GM10266 (cell line): ENCODE measurements around the gene DPYSL4.

Experiments used
- DNase-seq: peaks from one replicate; pipeline ENCODE4 v3.0.0; 2012; ENCODE audit errors: extremely low spot score
- TF ChIP-seq, protein P1 (sequence below): IDR thresholded peaks from 2 replicates; pipeline ENCODE4 v1.5.1; 2012; ENCODE audit warnings: mild to moderate bottlenecking, low read depth; ENCODE audit not compliant: control insufficient read depth, insufficient read depth; ENCODE audit errors: missing control alignments

Gene DPYSL4

GRCh38 chr10:132186488-132187429 is at the start of gene DPYSL4:
DPYSL4 (plus strand) TSS chr10:132186948; CDS start chr10:132187064, 116 bp downstream.
- TF ChIP-seq, protein P1, sequence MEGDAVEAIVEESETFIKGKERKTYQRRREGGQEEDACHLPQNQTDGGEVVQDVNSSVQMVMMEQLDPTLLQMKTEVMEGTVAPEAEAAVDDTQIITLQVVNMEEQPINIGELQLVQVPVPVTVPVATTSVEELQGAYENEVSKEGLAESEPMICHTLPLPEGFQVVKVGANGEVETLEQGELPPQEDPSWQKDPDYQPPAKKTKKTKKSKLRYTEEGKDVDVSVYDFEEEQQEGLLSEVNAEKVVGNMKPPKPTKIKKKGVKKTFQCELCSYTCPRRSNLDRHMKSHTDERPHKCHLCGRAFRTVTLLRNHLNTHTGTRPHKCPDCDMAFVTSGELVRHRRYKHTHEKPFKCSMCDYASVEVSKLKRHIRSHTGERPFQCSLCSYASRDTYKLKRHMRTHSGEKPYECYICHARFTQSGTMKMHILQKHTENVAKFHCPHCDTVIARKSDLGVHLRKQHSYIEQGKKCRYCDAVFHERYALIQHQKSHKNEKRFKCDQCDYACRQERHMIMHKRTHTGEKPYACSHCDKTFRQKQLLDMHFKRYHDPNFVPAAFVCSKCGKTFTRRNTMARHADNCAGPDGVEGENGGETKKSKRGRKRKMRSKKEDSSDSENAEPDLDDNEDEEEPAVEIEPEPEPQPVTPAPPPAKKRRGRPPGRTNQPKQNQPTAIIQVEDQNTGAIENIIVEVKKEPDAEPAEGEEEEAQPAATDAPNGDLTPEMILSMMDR = no peak
- peak; percentile 96 for DNase-seq

- no peak for DNase-seq
- TF ChIP-seq, protein P1 = no peak
These were observed 49.4 kb upstream of the DPYSL4 start for GRCh38 chr10:132137111-132138072.

DNA sequence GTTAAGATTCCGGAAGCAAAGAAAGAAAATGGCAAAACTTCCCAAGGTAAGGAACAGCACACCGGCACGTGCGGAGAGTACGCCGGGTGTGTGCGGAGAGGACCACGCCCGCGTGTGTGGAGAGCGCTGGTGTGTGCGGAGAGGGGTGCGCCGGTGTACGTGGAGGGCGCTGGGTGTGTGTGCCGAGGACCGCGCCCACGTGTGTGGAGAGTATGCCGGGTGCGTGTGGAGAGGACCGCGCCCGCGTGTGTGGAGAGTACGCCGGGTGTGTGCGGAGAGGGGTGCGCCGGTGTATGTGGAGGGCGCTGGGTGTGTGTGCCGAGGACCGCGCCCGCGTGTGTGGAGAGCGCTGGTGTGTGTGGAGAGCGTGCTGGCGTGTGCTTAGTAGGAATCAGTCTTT is 48.6 kb upstream of the DPYSL4 start:
- TF ChIP-seq, protein P1 = no peak

GRCh38 chr10:132138596-132138995 is 48.2 kb upstream of the DPYSL4 start:
- no peak for DNase-seq
- TF ChIP-seq, protein P1 = no peak

More for the DNA sequence above, 48.6 kb upstream of the DPYSL4 start:
- no peak for DNase-seq

DNA sequence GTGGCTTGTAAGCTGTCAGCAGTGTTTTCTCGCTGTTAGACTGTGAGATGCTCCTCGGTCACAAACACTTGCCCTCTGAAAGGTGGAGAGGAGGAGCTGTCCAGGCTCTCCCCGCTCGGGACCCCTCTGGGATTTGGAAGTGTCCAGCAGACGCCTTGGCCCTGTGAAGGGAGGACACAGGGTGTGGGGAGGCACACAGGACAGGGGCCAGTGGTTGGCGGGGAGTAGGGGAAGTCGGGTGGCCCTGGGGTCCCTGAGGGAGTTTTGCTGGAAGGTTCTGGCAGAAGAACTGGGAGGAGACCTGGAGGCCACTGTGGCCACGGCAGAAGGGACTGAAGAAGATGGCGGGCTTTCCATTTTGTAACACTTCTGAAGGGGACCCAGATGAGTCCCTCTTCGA is 47.2 kb upstream of the DPYSL4 start:
- DNase-seq = no peak
- TF ChIP-seq, protein P1 = no peak

DNA sequence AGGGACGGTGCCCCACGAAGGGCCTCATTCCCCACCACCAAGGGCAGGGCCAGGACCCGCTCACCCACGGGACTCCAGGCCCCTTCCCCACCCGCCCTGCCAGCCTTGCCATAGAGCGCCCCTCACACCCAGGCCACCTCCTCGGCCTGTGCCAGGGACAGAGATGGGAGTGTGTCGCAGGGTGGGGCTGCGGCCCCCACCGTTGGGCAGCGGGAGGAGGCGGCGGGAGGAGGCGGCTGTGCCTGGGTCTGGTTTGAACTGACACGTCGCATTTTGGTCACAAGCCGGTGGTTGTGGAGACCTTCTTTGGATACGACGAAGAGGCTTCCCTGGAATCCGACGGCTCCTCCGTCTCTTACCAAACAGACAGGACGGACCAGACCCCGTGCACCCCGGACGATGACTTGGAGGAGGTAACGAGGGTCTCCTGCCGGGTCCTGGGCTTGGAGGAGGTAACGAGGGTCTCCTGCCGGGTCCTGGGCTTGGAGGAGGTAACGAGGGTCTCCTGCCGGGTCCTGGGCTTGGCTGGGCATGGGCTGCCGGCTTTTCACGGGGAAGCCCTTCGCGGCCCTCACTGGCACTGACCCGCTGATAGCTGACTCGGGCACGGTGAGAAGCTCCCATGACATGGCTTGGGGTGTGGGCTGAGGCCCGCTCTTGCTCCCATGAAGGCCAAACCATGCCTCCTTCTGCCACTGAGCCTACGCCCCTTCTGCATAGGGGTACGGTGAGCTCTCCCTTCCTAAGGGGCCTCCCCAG is 46.4 kb upstream of the DPYSL4 start:
- TF ChIP-seq, protein P1 = no peak
- no peak for DNase-seq
